SK-N-SH (cell line): ENCODE results near the gene DVL3. TPM values are rescaled to one million over a fixed set of nuclear protein-coding genes. Genes with fewer than 3 reads are reported as not detected.

Source experiments
- CTCF ChIA-PET: fragments of 300-600, 350-600 bp; formaldehyde crosslinking; extraction: SDS; loops from one replicate; lab custom pipeline; 2021; lab: Yijun Ruan, JAX
- POLR2A ChIA-PET: fragments of 350-600 bp; sonication (Branson Sonifier 250); formaldehyde crosslinking; extraction: SDS; loops from one replicate; lab custom pipeline; 2020; ENCODE audit warnings: antibody characterized with exemption, inconsistent platforms; lab: Yijun Ruan, JAX
- DNase-seq: peaks from one replicate; pipeline ENCODE4 v3.0.0; 2012
- H2AFZ ChIP-seq: fragments of 200-600 bp; sonication (generic); 2 replicates; pipeline ENCODE4 v1.8.1; 2016; ENCODE audit warnings: antibody characterized with exemption, mild to moderate bottlenecking, low read depth
- H3F3A ChIP-seq: fragments of 200-600 bp; sonication (generic); replicated peaks from 2 replicates; pipeline ENCODE3; 2016; ENCODE audit warnings: antibody characterized with exemption, mild to moderate bottlenecking; ENCODE audit not compliant: insufficient read depth
- H3K27ac ChIP-seq, 2 experiments: fragments of 200-500 bp in 1 of 2; fragments of 200-600 bp in 1 of 2; sonication (Bioruptor generic) in 1 of 2; sonication (generic), shearing (Covaris generic) in 1 of 2; 2 replicates each; pipeline versions ENCODE4 v1.5.1 to v1.6.1; 2014 to 2016; ENCODE audit warnings: low read depth in 2 of 2, inconsistent platforms in 1 of 2, low read length in 1 of 2, mild to moderate bottlenecking in 1 of 2, mixed read lengths in 1 of 2
- H3K27me3 ChIP-seq: fragments of 200-600 bp; sonication (generic), shearing (Covaris generic); 2 replicates; pipeline ENCODE4 v1.6.1; 2016; ENCODE audit warnings: mixed run types; ENCODE audit not compliant: insufficient read depth
- H3K36me3 ChIP-seq, 2 experiments: fragments of 200-500 bp in 1 of 2; fragments of 200-600 bp in 1 of 2; sonication (Bioruptor generic) in 1 of 2; sonication (generic) in 1 of 2; replicated peaks in 1 of 2; 2 replicates each; pipeline versions ENCODE3 to v1.5.1; 2014 to 2016; ENCODE audit warnings: low read length in 1 of 2, mild to moderate bottlenecking in 1 of 2; ENCODE audit not compliant: insufficient read depth in 2 of 2, control insufficient read depth in 1 of 2
- H3K4me1 ChIP-seq, 2 experiments: fragments of 200-500 bp in 1 of 2; fragments of 200-600 bp in 1 of 2; sonication (Bioruptor generic) in 1 of 2; sonication (generic), shearing (Covaris generic) in 1 of 2; 2 replicates each; pipeline versions ENCODE4 v1.5.1 to v1.6.1; 2014 to 2016; ENCODE audit warnings: low read depth in 1 of 2, low read length in 1 of 2, mixed run types in 1 of 2; ENCODE audit not compliant: insufficient read depth in 2 of 2, control insufficient read depth in 1 of 2
- H3K4me2 ChIP-seq: fragments of 200-600 bp; sonication (generic), shearing (Covaris generic); 2 replicates; pipeline ENCODE4 v1.6.1; 2017; ENCODE audit warnings: mixed run types
- H3K4me3 ChIP-seq, 2 experiments: fragments of 200-500 bp in 1 of 2; fragments of 200-600 bp in 1 of 2; sonication (Bioruptor generic) in 1 of 2; sonication (generic), shearing (Covaris generic) in 1 of 2; 2 replicates each; pipeline versions ENCODE4 v1.5.1 to v1.8.1; 2014 to 2016; ENCODE audit warnings: low read depth in 2 of 2, inconsistent platforms in 1 of 2, low read length in 1 of 2, mild to moderate bottlenecking in 1 of 2, mixed read lengths in 1 of 2, moderate library complexity in 1 of 2
- H3K79me2 ChIP-seq: fragments of 200-600 bp; sonication (generic); 2 replicates; pipeline ENCODE4 v1.8.1; 2017; ENCODE audit warnings: mild to moderate bottlenecking; ENCODE audit not compliant: insufficient read depth
- H3K9ac ChIP-seq: fragments of 200-600 bp; sonication (generic); 2 replicates; pipeline ENCODE4 v1.6.1; 2017; ENCODE audit warnings: mixed run types
- H3K9me2 ChIP-seq: fragments of 200-600 bp; sonication (generic); 2 replicates; pipeline ENCODE4 v1.6.1; 2017; ENCODE audit warnings: mixed run types
- H3K9me3 ChIP-seq: fragments of 200-600 bp; sonication (generic); 2 replicates; pipeline ENCODE4 v1.6.1; 2017; ENCODE audit warnings: mixed run types, mild to moderate bottlenecking, moderate library complexity
- H4K20me1 ChIP-seq: fragments of 200-600 bp; sonication (generic); 2 replicates; pipeline ENCODE4 v1.6.1; 2017; ENCODE audit warnings: mild to moderate bottlenecking, mixed run types; ENCODE audit not compliant: insufficient read depth
- CHD2 ChIP-seq: fragments of 150-350 bp; IDR thresholded peaks from 2 replicates; pipeline ENCODE4 v1.6.1; 2018; ENCODE audit warnings: low read length; ENCODE audit not compliant: partially characterized antibody
- CTCF ChIP-seq: fragments of 200-600 bp; sonication (generic); IDR thresholded peaks from 2 replicates; pipeline ENCODE4 v1.6.1; 2017; ENCODE audit warnings: antibody characterized with exemption, mild to moderate bottlenecking, moderate library complexity
- ELF1 ChIP-seq: IDR thresholded peaks from 2 replicates; pipeline ENCODE4 v1.4.0; 2012
- GABPA ChIP-seq: IDR thresholded peaks from 2 replicates; pipeline ENCODE4 v1.4.0; 2012; ENCODE audit warnings: low read depth, mild to moderate bottlenecking
- IRF3 ChIP-seq: fragments of 150-350 bp; IDR thresholded peaks from 2 replicates; pipeline ENCODE4 v1.6.1; 2016; ENCODE audit warnings: mild to moderate bottlenecking, low read depth, low read length
- MAX ChIP-seq: IDR thresholded peaks from 2 replicates; pipeline ENCODE4 v1.4.0; 2012; ENCODE audit warnings: low read depth
- RAD21 ChIP-seq: IDR thresholded peaks from 2 replicates; pipeline ENCODE4 v1.6.1; 2012; ENCODE audit warnings: mild to moderate bottlenecking, low read length
- REST ChIP-seq: IDR thresholded peaks from 2 replicates; pipeline ENCODE4 v1.6.1; 2012; ENCODE audit warnings: mild to moderate bottlenecking, low read depth, low read length, moderate library complexity
- RFX5 ChIP-seq: IDR thresholded peaks from 2 replicates; pipeline ENCODE4 v1.6.1; 2012; ENCODE audit warnings: mild to moderate bottlenecking, improper control_type of control experiment, low read length
- RXRA ChIP-seq: IDR thresholded peaks from 2 replicates; pipeline ENCODE4 v1.4.0; 2012; ENCODE audit warnings: low read depth, mild to moderate bottlenecking, borderline replicate concordance
- SMC3 ChIP-seq: IDR thresholded peaks from 2 replicates; pipeline ENCODE4 v1.6.1; 2012; ENCODE audit warnings: low read depth, low read length, improper control_type of control experiment
- TAF1 ChIP-seq: IDR thresholded peaks from 2 replicates; pipeline ENCODE4 v1.6.1; 2012; ENCODE audit warnings: low read depth, mild to moderate bottlenecking, low read length, moderate library complexity, borderline replicate concordance
- TCF12 ChIP-seq: IDR thresholded peaks from 2 replicates; pipeline ENCODE4 v1.4.0; 2012
- TEAD4 ChIP-seq: IDR thresholded peaks from 2 replicates; pipeline ENCODE4 v1.4.0; 2012; ENCODE audit warnings: mild to moderate bottlenecking, borderline replicate concordance; ENCODE audit not compliant: insufficient read depth
- USF2 ChIP-seq: fragments of 150-350 bp; IDR thresholded peaks from 2 replicates; pipeline ENCODE4 v1.6.1; 2017; ENCODE audit warnings: antibody characterized with exemption, low read length, low read depth, borderline replicate concordance
- YY1 ChIP-seq: IDR thresholded peaks from 2 replicates; pipeline ENCODE4 v1.4.0; 2012; ENCODE audit warnings: low read depth, mild to moderate bottlenecking
- WGBS: methylation state at CpG from one replicate; pipeline ENCODE4 v1.1.6; 2017; ENCODE audit warnings: low lambda C conversion rate; 5-methylcytosine and 5-hydroxymethylcytosine counted together
- polyA plus RNA-seq, 3 experiments: library from polyadenylated mRNA; depleted of rRNA; stranded (reverse); fragments of >200 nt; gene quantifications; 2 replicates each; pipeline ENCODE4 v1.2.3, GENCODE V29; 2012

DVL3 gene
- polyA plus RNA-seq, 1 of the 3 experiments (the other 2 are of a cell fraction), result 29.6 TPM

- Histone ChIP-seq H3K4me2 (no peak overlapping the region), H4K20me1 (no peaks in the 10 kb centered on the region), H3K4me1 (no peaks in the 10 kb centered on the region), H3K27ac (no peak overlapping the region), H3K9ac (no peak overlapping the region), H3K9me2 (no peaks in the 10 kb centered on the region), H3K27me3 (no peaks in the 10 kb centered on the region), H3K79me2 (no peaks in the 10 kb centered on the region), H2AFZ (no peak overlapping the region), H3K9me3 (no peaks in the 10 kb centered on the region), H3K4me3 (no peak overlapping the region), H3K36me3 (peaks cover 10 to 36% of the 10 kb centered on the region in 2 experiments), H3F3A (no peaks in the 10 kb centered on the region)
- TF ChIP-seq YY1 (no peak), TCF12 (no peak), GABPA (no peak), TAF1 (no peak), USF2 (no peak), CHD2 (no peak), TEAD4 (no peak), CTCF (no peak), RAD21 (no peak), IRF3 (no peak), ELF1 (no peak), MAX (no peak), REST (no peak), RFX5 (no peak), RXRA (no peak), SMC3 (no peak)
- 94% methylated on average over 6 of the region's 6 CpGs for WGBS
- DNase-seq, result no peak
- ChIA-PET POLR2A (no interaction called here), CTCF (interaction anchor here (0.7 to 3.2 kb wide), 3 partner anchors 31 to 53 kb away, joined by 3 to 15 read pairs (median 6); partner anchors contain the start of gene EEF1AKMT4)
Measured at GRCh38 chr3:184196536-184196935, 41.4 kb downstream of the DVL3 start.
